Lower leg skin (tissue), 4 donors: ENCODE measurements around the gene RPS15. TPM values are rescaled to one million over a fixed set of nuclear protein-coding genes. Genes with fewer than 3 reads are reported as not detected.

ENCODE experiments used
- DNase-seq, 2 donors: peaks; one replicate each; pipeline ENCODE4 v3.0.0-alpha.2; 2019; ENCODE audit warnings: low spot score in 2 of 2
- H3K4me3 ChIP-seq: fragments of 200-600 bp; sonication (generic); 2 replicates; pipeline ENCODE4 v1.5.1; 2017; ENCODE audit warnings: mild to moderate bottlenecking, low read depth; ENCODE audit not compliant: poor library complexity, severe bottlenecking
- CTCF ChIP-seq, 3 donors: fragments of 450-650 bp; IDR thresholded peaks; one replicate each; pipeline ENCODE4 v1.5.1; 2016; ENCODE audit warnings: antibody characterized with exemption in 3 of 3, mild to moderate bottlenecking in 3 of 3, moderate library complexity in 2 of 3
- POLR2A ChIP-seq, 2 donors: fragments of 450-650 bp; IDR thresholded peaks; one replicate each; pipeline ENCODE4 v1.6.1; 2016 to 2017; ENCODE audit warnings: antibody characterized with exemption in 2 of 2, mild to moderate bottlenecking in 1 of 2, moderate library complexity in 1 of 2
- WGBS, 2 donors: methylation state at CpG; one replicate each; pipeline ENCODE4 v1.1.5; 2018; 5-methylcytosine and 5-hydroxymethylcytosine counted together
- intact Hi-C: fragments of 100-400 bp; cut with DNase I; formaldehyde crosslinking; loops from one replicate; pipeline ENCODE4 v1.15.0; 2023; ENCODE audit warnings: low total_unique reads
- total RNA-seq, 4 donors: library from RNA; depleted of rRNA; stranded (reverse); fragments of >200 nt; gene quantifications; one replicate each; pipeline ENCODE4 v1.1.0, GENCODE V29; 2016

The RPS15 gene
- total RNA-seq, 4 donors from 2014 or later: 2,226 to 7,190 (median 4,396) TPM

DNA sequence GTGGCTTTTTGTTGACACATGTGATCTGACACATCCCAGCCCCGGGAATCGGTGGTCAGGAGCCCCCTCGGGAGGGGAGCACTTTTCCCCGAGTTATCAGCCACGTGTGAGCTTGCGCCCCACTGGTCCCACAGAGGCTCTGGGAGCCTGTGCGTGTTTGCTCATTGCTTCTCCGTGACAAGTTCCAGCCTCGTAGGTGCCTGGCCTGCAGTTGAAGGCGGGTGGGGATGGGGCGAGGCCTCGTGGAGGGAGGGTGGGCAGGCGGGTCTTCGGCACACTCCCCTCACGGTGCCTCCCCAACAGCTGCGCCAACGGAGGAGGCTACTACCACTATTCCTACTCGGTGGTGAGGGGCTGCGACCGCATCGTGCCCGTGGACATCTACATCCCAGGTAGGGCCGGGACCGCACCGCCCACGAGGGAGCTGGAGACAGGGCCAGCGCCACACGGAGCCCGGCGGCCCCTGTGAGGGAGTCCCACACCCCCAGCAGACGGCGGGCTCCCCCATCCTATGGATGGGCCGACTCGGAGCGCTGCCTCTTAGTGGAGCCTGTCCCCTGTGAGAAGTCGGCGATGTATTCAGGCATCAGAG is 45.2 kb upstream of the RPS15 start:
- H3K4me3 ChIP-seq: no peak overlapping the region
- DNase-seq: no peak
- WGBS, 2 donors: 89 to 93% methylated on average over 13 to 34 of the region's 37 CpGs
- TF ChIP-seq CTCF (IDR thresholded peaks at IDR 0.05) (no peak), POLR2A (IDR thresholded peaks at IDR 0.05) (no peak)
- intact Hi-C loops: no loop called here

DNA sequence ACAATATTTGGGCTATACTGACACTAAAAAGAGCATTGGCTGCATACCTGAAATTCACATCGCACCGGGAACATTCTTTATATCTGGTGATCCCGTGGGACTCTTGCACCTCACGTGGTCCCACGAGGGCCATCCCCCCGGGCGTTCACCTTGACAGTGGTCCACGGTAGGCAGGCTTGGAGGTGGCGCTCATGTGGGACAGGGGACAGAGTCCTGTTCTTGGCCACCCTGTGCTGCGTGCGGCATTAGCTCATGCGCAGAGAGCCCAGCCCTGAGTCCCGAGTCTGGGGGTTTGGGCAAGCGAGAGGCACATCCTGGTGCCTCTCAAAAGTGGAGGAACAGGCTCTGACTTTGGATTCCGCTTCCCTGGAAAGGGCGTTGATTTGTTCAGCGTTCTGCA is 44.4 kb upstream of the RPS15 start:
- WGBS, 2 donors: 51 to 67% methylated on average over 13 to 15 of the region's 17 CpGs
- no peak for DNase-seq
- intact Hi-C loops: no loop called here
- TF ChIP-seq CTCF (IDR thresholded peaks at IDR 0.05) (no peak), POLR2A (IDR thresholded peaks at IDR 0.05) (no peak)
- H3K4me3 ChIP-seq: no peak overlapping the region

GRCh38 chr19:1394252-1395193 is 43.7 kb upstream of the RPS15 start:
- no peak for TF ChIP-seq POLR2A (IDR thresholded peaks at IDR 0.05)
- TF ChIP-seq CTCF (IDR thresholded peaks at IDR 0.05): no peak
- 50 to 60% methylated on average over 36 to 43 of the region's 43 CpGs for WGBS, 2 donors
- intact Hi-C loops: no loop called here
- DNase-seq: no peak
- no peak overlapping the region for H3K4me3 ChIP-seq

DNA sequence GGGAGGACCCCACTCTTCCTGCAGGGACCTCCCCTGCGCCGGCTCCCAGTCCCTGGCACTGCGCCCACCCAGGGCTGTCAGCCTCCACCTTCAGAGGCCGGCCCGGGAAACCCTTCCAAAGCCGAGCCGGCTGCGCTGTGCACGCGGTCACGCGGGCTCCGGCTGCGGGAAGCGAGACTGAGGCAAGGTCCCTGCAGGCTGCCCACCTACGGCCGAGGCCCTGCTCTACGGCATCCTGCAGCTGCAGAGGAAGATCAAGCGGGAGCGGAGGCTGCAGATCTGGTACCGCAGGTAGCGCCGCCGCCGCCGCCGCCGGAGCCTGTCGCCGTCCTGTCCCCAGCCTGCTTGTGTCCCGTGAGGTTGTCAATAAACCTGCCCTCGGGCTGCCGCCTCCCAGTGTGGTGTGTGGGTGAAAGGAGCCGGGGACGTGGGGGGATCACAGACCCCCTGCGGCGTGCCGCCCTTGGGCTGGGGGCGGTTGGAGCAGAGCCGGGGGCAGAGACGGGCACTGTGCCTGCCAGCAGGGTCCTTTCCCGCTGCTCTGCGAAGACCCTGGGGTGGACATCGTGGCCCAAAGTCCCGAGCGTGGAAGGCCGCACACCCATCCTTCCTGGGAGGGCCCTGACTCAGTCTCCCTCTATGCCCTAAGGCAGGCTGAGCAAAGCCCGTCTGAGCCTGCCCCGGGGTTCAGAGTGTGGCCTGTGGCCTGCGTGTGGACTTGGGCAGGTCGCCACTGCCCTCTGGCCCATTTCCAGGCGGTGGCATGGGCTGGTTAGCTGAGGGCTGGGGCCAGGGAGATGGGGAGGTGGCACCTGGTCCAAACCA is 42.8 kb upstream of the RPS15 start:
- WGBS, 2 donors: 42 to 76% methylated on average over 31 to 35 of the region's 52 CpGs
- no peak overlapping the region for H3K4me3 ChIP-seq
- DNase-seq: no peak
- TF ChIP-seq CTCF (IDR thresholded peaks at IDR 0.05) (no peak), POLR2A (IDR thresholded peaks at IDR 0.05) (no peak)
- intact Hi-C loops: no loop called here

DNA sequence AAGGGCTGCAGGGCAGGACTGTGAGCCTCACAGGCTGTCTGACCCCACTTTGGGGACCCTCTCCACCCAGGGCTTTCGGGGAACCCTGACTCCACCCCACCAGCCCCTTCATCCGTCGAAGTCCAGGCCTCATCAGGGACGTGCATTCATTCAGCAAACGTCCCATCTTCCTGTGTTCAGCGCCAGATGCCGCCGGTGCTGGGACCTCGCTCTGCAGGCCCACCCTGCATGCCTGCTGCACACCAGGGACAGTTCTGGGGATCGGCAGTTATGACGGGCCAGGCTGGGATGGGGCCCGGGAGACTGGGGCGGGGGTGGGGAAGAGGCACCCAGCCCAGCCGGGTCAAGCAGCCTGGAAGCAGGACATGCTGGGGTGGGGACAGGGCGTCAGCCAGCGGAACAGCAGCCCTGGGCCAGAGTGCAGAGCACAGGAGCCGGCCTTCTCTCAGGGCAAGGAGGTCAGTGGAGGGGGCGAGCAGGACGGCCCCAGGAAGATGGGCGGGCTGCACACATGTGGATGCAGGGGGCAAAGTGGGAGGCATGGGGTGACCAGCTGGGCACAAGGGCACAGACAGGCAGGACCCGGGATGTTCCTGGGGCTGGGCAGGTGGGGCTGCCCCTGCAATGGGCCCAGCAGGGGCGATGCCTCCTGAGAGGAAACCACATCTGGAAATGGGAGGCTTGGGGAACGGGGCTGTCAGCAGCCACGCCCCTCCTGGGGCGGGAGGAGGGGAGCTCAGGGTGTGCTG is 42.0 kb upstream of the RPS15 start:
- intact Hi-C loops: no loop called here
- DNase-seq: no peak
- 21% methylated on average over 14 to 23 of the region's 25 CpGs for WGBS, 2 donors
- H3K4me3 ChIP-seq: no peak overlapping the region
- no peak for TF ChIP-seq CTCF (IDR thresholded peaks at IDR 0.05)
